HG02970 (cell line): ENCODE measurements around the gene B3GLCT.
"Not testable (repeated sequence)": the region's sequence is repeated elsewhere in the genome, so short reads cannot be mapped to it uniquely, and the experiment has no call there.

Source experiments
- ATAC-seq: cut with Tn5 transposase; IDR thresholded peaks from one replicate; pipeline ENCODE4 v1.9.1; 2021; ENCODE audit warnings: mild to moderate bottlenecking, moderate library complexity, moderate number of reproducible peaks; ENCODE audit not compliant: unreplicated experiment, low FRiP score

The B3GLCT gene

DNA sequence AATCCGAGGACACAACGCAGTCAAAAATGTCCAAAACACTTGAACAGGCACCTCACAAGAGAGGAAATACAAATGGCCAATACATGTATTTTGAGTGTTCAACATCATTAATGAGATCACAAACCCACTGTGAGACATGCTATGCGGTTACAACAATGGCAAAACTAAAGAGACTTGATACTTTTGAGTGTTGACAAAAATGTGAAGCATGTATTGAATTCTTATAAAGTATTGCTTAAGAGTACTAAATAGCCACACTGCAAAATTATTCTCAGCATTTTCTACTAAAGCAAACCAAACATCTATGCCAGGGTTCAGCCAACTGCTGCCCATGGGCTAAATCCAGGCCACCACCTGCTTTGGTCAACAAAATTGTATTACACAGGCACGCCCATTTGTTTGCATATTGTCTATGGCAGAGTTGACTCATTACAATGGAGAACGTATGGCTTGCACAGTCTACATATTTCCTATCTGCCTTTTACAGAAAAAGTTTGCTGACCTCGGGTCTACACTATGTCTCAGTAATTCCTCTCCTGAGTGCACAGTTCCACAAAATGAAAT is 135.3 kb downstream of the B3GLCT start:
- no peak for ATAC-seq

DNA sequence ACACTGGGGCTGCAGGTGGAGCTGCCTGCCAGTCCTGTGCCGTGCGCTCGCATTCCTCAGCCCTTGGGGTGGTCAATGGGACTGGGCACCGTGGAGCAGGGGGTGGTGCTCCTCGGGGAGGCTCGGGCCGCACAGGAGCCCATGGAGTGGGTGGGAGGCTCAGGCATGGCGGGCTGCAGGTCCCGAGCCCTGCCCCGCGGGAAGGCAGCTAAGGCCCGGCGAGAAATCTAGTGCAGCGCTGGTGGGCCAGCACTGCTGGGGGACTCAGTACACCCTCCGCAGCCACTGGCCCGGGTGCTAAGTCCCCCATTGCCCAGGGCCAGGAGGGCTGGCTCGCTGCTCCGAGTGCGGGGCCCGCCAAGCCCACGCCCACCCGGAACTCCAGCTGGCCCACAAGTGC is 139.8 kb downstream of the B3GLCT start:
- not testable (repeated sequence) for ATAC-seq

DNA sequence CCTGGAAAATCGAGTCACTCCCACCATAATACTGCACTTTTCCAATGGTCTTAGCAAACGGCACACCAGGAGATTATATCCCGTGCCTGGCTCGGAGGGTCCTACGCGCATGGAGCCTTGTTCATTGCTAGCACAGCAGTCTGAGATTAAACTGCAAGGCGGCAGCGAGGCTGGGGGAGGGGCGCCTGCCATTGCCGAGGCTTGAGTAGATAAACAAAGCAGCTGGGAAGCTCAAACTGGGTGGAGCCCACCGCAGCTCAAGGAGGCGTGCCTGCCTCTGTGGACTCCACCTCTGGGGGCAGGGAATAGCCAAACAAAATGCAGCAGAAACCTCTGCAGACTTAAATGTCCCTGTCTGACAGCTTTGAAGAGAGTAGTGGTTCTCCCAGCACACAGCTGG is 141.1 kb downstream of the B3GLCT start:
- not testable (repeated sequence) for ATAC-seq

DNA sequence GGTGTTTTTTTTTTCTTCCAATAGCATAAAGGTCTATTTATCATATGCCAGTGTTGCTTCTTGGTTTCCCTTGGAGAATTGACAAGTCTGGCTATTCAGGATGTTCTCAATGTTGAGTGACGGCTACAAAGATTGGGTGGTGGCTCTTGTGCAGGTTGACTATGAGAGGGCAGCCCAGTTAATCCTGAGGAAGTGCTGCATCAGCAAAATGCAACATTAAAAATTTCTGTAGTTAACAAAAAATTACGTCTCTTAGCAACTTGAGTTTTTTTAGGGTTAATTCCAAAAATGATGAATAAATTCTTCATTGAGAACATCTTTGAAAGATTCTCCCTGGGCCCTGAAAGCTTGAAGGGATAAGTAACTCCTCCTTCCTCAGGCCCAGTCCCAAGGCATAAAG is 147.1 kb downstream of the B3GLCT start:
- no peak for ATAC-seq

DNA sequence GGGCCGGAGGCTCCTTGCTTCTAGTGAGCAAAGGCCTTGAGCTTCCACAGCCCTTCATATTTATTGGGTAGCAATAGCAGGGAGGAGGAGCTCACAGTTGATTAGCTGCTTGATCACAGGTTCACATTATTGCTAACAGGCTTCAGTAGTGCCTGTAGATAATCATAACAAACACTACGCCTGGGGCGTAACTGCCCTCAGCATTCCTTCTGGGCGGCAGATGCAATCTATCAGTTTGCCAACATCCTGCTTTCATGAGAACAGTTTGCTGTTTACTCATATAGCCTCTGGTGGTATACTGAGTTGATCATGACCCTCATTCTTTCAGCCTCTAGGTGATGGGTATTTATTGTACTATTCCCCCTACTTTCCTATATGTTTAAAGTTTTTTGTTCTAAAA is 149.4 kb downstream of the B3GLCT start:
- ATAC-seq, result no peak

DNA sequence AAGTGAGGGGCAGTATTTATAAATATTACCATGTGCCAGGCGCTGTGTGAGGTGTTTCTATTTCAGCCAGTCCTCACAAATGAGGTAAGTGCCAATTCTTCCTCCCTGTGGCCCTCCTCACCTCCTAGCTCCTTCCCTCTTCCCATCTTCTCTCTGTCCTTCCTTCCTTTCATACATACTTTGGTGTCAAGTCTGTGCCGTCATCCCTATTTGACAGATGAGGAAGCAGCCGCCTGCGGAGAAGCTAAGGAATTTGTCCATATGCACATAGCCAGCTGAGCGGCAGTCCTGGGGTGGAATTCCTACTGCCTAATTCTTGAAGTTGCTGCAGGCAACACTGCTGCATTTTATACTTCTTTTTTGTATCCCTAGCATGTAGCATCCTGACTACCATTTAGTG is 150.8 kb downstream of the B3GLCT start:
- ATAC-seq, result no peak

DNA sequence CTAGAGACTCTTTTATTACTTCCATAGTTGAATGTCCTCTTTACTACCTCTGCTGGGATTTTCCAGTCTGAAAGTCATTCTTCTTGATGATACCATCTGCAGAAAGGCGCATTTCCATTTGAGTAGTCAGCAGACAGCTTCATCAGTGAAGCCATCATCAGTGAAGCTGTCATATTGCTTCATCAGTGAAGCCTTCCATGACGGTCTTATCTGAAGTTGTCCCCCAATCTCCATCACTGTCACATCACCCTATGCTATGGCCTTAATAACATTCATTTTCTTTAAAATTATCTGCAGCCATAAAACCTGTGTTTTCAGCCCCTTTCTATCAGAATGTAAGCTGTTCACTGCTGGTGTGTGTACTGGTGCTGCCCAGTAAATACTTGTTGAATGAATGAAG is 151.6 kb downstream of the B3GLCT start:
- no peak for ATAC-seq

DNA sequence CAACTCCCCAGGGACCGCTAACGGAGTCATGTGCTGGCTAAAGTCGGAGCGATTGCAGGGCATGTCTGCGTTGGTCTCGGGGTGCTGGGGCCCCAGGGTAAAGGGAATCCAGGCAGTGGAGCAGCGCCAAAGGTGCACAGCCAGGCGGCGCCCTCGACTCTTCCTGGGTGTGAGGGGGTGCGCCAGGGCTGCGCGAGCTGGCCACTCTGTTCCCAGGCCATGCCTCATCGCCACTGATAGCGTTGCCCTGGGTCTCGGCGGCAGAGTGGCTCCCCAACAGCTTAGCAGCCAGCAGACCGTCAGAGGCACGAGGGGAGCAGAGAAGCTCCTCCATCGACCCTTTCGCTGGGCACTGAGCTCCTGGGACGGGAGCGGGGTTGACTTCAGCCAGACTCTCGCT is 152.7 kb downstream of the B3GLCT start:
- no peak for ATAC-seq

DNA sequence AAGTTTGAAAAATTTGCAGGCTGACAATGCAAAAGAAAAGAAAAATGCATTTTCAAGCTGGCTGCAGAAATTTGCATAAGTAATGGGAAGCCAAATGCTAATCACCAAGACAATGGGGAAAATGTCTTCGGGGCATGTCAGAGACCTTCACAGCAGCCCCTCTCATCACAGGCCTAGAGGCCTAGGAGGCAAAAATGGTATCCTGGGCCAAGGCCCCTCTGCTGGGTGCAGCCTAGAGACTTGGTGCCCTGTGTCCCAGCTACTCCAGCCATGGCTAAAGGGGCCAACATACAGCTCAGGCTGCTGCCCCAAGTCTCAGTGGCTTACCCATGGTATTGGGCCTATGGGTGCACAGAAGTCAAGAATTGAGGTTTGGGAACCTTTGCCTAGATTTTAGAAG is 155.2 kb downstream of the B3GLCT start:
- ATAC-seq, result no peak

DNA sequence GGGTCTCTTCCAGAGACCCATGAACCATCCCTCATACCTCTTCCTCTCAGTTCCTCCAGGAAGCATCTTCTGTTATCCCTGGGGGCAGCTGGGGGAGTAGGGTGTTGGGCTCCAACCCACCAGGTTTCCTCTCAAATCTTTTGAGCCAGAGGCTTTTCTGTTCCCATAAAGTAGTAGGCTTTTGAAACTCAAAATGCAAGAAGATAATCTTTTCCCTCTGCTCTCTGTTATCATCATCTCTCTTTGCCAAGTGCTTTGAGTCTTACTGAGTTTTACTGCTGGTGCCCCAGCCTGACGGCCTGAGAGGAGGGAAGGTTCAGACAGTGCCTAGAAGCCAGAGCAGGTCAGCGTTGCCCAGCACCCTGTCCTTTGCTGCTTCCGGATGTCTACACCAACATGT is 157.2 kb downstream of the B3GLCT start:
- no peak for ATAC-seq

DNA sequence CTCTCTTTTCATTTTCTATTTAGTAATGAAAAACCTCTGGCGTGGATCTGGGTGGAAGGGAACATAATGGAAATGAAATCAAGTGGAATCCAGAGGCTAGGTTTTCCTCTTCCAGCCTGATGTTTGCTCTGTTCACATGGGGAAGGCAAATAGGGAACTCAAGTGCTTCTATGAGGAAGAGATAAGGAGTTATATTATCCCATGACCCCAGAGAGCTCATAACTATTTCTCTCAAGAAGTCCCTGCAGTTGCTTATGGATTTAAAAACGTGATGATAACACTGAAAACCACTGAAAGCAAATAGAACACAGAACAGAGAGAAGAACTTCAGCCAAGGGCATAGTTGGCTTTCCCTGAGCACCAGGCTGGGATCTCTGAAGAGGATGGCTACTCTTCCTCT is 157.8 kb downstream of the B3GLCT start:
- ATAC-seq, result no peak

DNA sequence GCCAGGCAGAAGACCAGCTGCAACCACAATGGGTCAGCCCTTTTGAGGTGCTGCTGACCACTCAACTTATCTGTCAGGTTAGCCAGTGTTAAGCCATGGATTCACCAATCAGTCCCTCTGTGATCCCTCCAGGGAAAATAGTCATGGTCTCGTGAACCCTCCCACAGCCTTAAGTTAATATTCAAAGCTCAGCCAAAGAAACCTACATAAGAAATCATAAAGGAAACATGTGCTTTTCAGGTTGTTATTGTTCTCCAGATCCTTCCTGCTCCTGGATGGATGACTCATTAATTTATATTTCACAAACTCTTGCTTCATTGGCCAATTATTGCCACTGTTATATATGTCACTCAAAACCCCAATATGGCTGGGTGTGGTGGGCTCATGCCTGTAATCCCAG is 161.9 kb downstream of the B3GLCT start:
- no peak for ATAC-seq

DNA sequence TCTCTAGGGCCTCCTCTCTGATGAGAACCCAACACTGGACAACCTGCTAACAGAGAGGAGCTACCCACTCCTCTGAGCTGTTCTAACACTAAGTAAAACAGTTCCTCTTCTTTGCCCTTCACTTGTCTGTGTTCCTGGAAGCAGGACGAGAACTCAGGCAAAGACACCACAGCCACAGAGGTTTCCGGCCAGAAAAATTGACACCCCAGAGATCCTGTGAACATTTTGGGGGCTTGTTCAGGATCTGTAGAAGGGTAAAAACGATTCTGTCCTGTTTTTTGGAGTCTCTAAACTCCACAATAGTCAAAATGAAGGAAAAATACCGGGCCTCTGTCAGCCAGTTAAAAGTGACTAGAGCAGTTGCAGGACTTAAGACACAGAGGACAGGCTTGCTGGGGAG is 165.9 kb downstream of the B3GLCT start:
- ATAC-seq, result no peak

DNA sequence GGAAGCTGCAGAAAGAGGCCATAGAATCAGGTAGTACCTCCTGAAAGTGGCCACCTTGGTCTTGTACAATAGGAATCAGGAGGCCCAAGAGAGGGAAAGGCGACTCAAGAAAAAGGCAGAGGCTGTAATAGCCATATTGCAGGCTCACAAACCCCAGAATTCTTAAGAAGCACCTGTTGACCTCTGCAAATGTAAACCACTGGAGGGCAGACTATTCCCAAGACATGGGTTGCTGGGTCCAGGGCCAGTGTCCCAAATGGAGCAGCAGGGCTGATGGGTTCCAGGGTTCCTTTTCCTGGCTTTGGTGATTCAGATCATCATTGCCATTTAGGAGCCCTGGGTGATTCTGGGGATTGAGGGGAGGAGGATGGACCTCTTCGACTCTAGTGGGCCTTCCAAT is 167.6 kb downstream of the B3GLCT start:
- no peak for ATAC-seq

DNA sequence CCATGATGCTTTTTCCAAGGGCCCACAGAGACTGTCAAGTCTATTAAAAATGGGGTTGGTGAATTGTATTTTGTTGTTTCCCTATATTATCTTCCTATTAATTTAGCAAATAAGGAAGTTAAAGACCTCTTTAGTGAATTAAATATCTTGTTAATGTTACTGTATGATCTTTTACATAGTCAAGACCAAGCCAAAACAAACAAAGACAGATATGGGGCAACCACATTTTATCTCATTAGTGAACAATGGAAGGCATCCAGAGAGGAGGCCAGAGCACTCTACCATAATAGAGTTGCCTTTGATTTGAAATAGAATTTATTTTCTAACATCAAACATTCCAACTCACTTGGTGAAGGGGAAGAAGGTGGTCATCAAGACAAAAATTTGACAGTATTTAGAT is 169.4 kb downstream of the B3GLCT start:
- no peak for ATAC-seq

DNA sequence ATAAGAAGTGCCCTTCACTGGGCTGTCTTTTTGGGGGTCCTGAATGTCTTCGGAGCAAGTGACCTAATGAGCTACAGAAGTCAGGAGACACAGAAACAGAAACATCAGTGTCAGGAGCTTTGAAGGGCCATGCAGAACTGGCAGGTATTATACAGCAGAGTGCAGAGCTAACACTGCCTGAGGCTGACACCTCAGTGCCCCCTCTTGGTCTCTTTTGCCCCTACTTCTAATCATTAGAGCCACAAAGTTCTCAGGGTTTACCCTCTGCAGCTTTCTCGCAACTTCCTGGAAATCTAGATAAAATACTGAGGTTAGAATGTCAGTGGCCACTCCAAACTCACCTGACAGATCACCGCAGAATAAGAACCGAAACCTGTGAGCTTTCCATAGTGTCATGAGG is 172.7 kb downstream of the B3GLCT start:
- no peak for ATAC-seq

DNA sequence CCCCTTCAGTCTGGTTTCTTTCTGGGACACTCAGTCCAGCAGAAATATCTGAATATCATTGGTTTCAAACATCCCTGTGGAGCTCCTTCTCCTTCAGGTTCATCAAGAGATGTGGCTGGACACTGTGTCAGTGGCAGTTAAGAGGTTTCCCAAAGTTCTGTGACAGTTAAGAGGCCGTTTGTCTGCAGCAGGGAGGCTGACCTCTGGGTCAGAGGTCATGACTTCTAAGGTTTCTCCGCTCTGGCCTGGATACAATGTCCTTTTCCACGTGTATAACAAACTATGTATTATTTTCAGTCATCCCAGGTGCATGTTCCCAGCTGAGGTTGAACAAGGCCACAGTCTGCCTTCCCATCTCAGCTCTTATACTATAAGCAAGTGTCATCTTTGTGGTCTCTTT is 174.9 kb downstream of the B3GLCT start:
- ATAC-seq, result no peak

DNA sequence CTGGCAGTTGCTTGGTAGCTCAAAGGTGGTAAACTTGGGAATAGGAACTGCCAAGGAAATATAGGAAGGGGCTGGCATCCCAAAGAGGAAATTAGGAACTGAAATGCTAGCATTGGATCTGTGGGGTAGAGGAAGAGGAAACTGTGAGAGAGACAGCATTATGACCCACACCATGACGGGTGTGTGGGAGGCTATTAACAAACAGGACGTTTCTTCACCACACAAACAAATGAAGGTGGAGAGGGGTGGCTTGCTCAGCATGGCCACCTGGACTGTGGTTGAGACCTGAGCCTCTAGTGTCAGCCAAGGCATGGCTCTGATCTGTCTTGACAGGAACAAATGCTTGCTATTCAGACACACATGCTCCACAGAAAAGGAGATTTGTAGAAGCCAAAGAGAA is 178.2 kb downstream of the B3GLCT start:
- ATAC-seq, result no peak

DNA sequence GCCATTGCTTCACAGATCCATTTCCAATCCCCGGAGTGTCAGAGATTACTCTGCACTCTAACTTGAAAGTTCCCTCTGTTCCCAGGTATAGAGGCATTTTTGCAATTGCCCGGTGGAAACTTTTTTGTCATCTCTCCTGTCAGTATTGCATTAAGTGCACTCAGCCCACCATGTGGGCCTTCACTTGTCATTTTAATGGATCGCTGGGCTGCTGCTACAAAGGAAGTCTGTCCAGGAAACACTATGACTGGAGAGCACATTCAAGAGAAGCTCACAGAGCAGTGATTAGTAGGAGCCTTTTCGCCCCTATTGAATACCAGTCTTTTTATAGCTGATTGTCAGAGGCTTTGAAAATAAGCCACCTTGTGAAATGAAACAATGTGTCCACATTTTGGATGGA is 180.9 kb downstream of the B3GLCT start:
- ATAC-seq, result no peak
